HFFc6 (cell line): ENCODE data around the gene CCT6B. TPM values are rescaled to one million over a fixed set of nuclear protein-coding genes. Genes with fewer than 3 reads are reported as not detected.
A peak's percentile ranks its signal among the peaks of the same experiment; 100 is the strongest.
"Not testable (repeated sequence)": the region's sequence is repeated elsewhere in the genome, so short reads cannot be mapped to it uniquely, and the experiment has no call there.

Experiments
- DNase-seq: peaks from one replicate; pipeline ENCODE4 v3.0.0-alpha.2; 2018
- H3K27ac Mint-ChIP-seq: 2 replicates; pipeline ENCODE4 v1.8.0; 2020; ENCODE audit warnings: mild to moderate bottlenecking, mixed read lengths
- H3K27me3 Mint-ChIP-seq: 2 replicates; pipeline ENCODE4 v1.8.0; 2021; ENCODE audit warnings: mild to moderate bottlenecking, moderate library complexity, mixed read lengths; ENCODE audit not compliant: insufficient read depth
- H3K36me3 Mint-ChIP-seq: 2 replicates; pipeline ENCODE4 v1.8.0; 2021; ENCODE audit warnings: low read depth, mixed read lengths
- H3K4me1 Mint-ChIP-seq: 2 replicates; pipeline ENCODE4 v1.8.0; 2020; ENCODE audit warnings: low read depth, mixed read lengths
- H3K4me3 Mint-ChIP-seq: 2 replicates; pipeline ENCODE4 v1.8.0; 2020; ENCODE audit warnings: mild to moderate bottlenecking, moderate library complexity, mixed read lengths
- H3K9me3 Mint-ChIP-seq: 2 replicates; pipeline ENCODE4 v1.8.0; 2020; ENCODE audit warnings: mild to moderate bottlenecking, mixed read lengths
- total RNA-seq, 6 experiments: library from RNA; stranded (reverse); fragmentation: NEBNext Ultra II Directional; extraction: Animal tissue kit (Norgen Biotek cat#: 25700); gene quantifications; 2 replicates in 1 of 6; 3 replicates in 5 of 6; pipeline ENCODE4 v1.2.3, GENCODE V29; 2021
- TF ChIP-seq, protein P1 (sequence below): fragments of 200-600 bp; sonication (generic); IDR thresholded peaks from 2 replicates; pipeline ENCODE4 v1.5.0; 2021; ENCODE audit warnings: antibody characterized with exemption, mild to moderate bottlenecking

Gene CCT6B
- total RNA-seq, 6 experiments from 2014 or later, result 1.1 to 2.1 (median 1.4) TPM

DNA sequence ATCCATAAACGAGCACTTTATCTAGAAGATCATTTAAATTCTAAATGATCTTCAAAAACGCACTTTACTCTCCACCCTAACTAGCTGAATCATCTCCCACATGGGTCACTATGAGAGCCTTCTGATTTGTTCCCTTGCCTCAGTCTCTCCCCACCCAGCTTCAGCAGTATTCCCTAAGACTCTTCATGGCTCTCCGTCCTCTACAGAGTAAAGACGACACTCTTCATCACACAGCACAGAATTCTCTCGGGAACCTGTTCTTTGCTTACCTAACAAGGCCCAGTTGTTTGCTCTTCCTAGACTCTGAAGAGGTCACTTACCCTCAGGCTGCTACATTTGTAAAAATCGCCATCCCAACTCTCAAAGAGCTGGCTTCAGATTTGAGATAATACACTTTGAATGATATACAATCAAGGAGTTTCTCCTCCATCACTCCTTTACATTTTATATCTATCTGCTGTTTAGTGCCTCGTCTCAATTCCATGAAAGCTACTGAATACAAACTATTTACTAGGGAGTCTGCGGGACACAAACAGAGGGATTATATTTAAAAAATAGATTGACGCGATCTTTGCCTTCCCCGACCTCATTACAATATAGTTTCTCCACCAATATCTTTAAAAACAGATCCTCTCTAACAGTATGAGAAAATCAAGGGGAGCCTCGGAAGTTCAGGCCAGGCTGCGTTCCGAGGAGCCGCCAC is 18.5 kb upstream of the CCT6B start:
- Mint-ChIP-seq H3K9me3 (no peaks in the 10 kb centered on the region), H3K27ac (peak overlapping the region; percentile 98), H3K36me3 (peaks cover 17% of the 10 kb centered on the region), H3K27me3 (no peaks in the 10 kb centered on the region; the same call in none of the 2 replicates), H3K4me3 (peak overlapping the region; percentile 98), H3K4me1 (peaks cover 55% of the 10 kb centered on the region)
- TF ChIP-seq, protein P1, sequence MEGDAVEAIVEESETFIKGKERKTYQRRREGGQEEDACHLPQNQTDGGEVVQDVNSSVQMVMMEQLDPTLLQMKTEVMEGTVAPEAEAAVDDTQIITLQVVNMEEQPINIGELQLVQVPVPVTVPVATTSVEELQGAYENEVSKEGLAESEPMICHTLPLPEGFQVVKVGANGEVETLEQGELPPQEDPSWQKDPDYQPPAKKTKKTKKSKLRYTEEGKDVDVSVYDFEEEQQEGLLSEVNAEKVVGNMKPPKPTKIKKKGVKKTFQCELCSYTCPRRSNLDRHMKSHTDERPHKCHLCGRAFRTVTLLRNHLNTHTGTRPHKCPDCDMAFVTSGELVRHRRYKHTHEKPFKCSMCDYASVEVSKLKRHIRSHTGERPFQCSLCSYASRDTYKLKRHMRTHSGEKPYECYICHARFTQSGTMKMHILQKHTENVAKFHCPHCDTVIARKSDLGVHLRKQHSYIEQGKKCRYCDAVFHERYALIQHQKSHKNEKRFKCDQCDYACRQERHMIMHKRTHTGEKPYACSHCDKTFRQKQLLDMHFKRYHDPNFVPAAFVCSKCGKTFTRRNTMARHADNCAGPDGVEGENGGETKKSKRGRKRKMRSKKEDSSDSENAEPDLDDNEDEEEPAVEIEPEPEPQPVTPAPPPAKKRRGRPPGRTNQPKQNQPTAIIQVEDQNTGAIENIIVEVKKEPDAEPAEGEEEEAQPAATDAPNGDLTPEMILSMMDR, result no peak
- no peak for DNase-seq

DNA sequence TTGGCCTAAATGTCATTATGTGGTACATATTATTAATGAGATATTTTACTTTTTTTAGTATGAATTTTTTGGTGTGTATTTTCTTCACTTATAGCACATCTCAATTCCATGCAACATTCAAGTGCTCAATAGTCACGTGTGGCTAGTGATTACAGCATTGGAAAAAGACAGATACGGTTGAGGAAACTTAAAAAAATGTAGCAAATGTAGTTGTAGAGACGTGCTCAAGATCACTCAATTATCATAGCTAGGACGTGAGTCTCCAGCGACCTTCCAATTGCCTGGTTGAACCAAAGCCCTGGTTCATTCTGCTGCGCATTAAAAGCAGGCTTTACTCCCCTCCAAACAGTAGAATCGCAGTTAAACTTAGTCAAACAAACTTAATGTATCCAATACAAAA is 17.9 kb upstream of the CCT6B start:
- peaks cover 57% of the 10 kb centered on the region for H3K4me1 Mint-ChIP-seq
- H3K4me3 Mint-ChIP-seq, result peak overlapping the region; percentile 98
- no peak for DNase-seq
- H3K27ac Mint-ChIP-seq, result peak overlapping the region; percentile 98
- no peaks in the 10 kb centered on the region for H3K9me3 Mint-ChIP-seq
- H3K36me3 Mint-ChIP-seq, result peaks cover 15% of the 10 kb centered on the region
- TF ChIP-seq, protein P1, result no peak
- no peaks in the 10 kb centered on the region; the same call in none of the 2 replicates for H3K27me3 Mint-ChIP-seq

DNA sequence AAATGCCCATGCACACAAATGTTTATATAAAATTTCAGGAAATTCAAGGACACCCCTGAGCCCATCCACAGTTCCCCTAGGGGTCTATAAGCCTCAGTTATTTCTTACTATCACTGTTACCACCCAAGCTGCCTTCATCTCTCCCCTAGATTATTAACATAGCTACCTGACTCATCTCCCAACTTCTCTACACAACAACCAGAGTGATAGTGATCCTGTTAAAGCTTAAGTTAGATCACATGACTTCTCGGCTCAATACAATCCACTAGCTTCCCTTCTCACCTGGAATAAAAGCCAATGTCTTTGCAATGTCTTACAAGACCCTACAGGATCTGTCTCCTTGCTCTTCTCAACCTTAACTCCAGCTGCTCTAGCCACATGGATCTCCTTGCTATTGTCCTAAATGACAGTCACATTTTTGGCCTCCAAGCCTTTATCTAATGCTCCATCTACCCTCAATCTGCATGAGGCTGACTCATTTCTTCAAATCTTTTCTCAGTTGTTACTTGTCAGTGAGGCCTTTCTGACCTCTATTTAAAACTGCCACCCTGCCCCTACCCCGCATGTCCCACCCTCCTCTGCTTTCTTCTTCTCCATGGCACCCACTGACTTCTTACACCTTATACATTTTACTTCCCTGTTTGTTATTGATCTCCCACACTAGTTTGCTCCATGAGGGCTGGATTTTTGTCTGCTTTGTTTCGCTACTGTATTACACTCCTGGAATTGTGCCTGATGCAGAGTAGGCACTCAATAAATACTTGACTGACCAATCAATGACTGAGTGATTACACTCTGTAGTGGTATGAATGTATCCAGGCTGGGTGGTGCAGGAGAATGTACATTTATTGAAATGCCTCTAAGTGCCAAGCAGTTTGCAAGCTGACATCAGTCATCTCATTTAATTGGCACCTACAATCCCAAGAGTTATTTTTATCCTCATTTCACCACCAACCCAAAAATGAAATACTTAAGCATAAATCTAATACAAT is 13.8 kb upstream of the CCT6B start:
- Mint-ChIP-seq H3K27ac (no peak overlapping the region), H3K4me1 (peaks cover 28% of the 10 kb centered on the region), H3K4me3 (no peak overlapping the region), H3K27me3 (no peaks in the 10 kb centered on the region; the same call in none of the 2 replicates), H3K36me3 (no peaks in the 10 kb centered on the region), H3K9me3 (no peaks in the 10 kb centered on the region)
- DNase-seq, result no peak
- TF ChIP-seq, protein P1, result no peak

DNA sequence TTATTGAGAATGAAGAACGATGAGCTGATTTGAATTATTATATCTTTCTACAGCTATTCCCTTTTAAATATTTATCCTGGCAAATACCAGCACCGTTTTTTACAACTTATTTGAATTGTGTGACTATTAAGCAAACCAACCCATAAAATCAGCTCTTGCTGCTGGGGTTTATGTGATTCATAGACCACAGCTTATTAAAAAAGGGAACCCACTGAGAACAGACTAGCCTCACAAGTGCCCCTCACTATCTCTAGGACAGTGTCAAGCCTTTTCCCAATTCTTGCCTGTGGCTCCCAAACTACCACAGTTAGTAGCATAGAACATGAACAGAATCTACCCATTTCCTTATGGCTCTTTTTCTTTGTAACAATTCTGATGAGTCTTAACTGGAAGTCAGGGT is 12.9 kb upstream of the CCT6B start:
- Mint-ChIP-seq H3K4me1 (peaks cover 19% of the 10 kb centered on the region), H3K27ac (no peak overlapping the region), H3K36me3 (no peaks in the 10 kb centered on the region), H3K4me3 (no peak overlapping the region), H3K9me3 (no peaks in the 10 kb centered on the region), H3K27me3 (no peaks in the 10 kb centered on the region; the same call in none of the 2 replicates)
- peak; percentile 5 for DNase-seq
- TF ChIP-seq, protein P1, result no peak

DNA sequence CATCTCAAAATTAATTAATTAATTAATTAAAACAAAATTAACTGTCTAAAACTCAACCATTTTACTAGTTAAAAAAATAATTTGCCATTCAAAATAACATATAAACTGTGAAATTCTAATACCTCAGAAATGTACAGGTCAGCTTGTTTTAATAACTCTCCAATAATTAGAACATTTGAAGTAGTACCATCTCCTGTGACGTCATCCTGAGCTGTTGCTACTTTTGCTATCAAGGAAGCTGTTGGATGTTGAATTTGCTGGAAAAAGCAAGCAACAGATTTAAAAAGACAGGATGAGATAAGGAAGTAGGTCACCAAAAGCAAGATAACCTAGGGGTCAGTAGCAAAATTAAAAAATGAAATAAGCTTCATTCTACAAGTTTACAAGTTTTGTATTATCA is 2.8 kb downstream of the CCT6B start:
- H3K36me3 Mint-ChIP-seq, result peaks cover 22% of the 10 kb centered on the region
- TF ChIP-seq, protein P1, result no peak

DNA sequence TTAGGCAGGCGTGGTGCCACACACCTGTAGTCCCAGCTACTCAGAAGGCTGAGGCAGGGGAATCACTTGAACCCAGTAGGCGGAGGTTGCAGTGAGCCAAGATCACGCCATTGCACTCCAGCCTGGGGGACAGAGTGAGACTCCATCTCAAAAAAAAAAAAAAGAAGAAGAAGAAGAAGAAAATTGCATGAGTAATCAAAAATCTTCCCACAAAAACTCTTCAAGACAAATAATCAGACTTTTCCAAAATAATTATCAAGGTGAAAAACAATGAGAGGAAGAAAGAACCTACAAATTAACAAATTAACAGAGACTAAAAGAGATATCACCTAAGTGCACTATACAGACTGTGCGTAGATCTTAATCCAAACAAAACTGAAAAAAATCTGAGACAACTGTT is 10.5 kb downstream of the CCT6B start:
- not testable (repeated sequence) for H3K4me3 Mint-ChIP-seq, H3K4me1 Mint-ChIP-seq, H3K27ac Mint-ChIP-seq, DNase-seq, H3K36me3 Mint-ChIP-seq, H3K27me3 Mint-ChIP-seq, H3K9me3 Mint-ChIP-seq

More for the DNA sequence above, 2.8 kb downstream of the CCT6B start:
- peaks cover 7% of the 10 kb centered on the region for H3K27me3 Mint-ChIP-seq
- H3K4me3 Mint-ChIP-seq, result no peak overlapping the region
- peaks cover 20% of the 10 kb centered on the region for H3K4me1 Mint-ChIP-seq
- DNase-seq, result no peak
- no peak overlapping the region for H3K27ac Mint-ChIP-seq
- no peaks in the 10 kb centered on the region for H3K9me3 Mint-ChIP-seq
